ENCODE results near the gene DYNLT2B. TPM values are rescaled to one million over a fixed set of nuclear protein-coding genes. Genes with fewer than 3 reads are reported as not detected.
A peak's percentile ranks its signal among the peaks of the same experiment; 100 is the strongest.

DYNLT2B gene
- total and polyA plus RNA-seq, 2 donors (not counting 3 experiments of a cell fraction or from before 2014, with no cell fraction given): 9.2 to 13.9 TPM

GRCh38 chr3:196268284-196269163, 49.5 kb downstream of the DYNLT2B start:
- no TSS peak for BruUV-seq (replicated peaks)
- Histone ChIP-seq H3K4me3 (replicated peaks in 1 of 3; ENCODE audit: insufficient read depth in 1 of 3, low read depth in 1 of 3, low read length in 3 of 3) (no peak overlapping the region), H3K9me1 (replicated peaks; ENCODE audit: control insufficient read depth, extremely low read depth, insufficient read depth, low read length) (no peaks in the 10 kb centered on the region), H3K36me3 (ENCODE audit: control insufficient read depth in 2 of 2, extremely low read depth in 1 of 2, insufficient read depth in 2 of 2, low read length in 2 of 2) (peaks cover 4 to 10% of the 10 kb centered on the region in 2 experiments), H2AFZ (ENCODE audit: low read depth, low read length) (no peak overlapping the region), H3K9me3 (replicated peaks; ENCODE audit: control insufficient read depth, insufficient read depth, low read length) (no peaks in the 10 kb centered on the region), H3K27ac (ENCODE audit: insufficient read depth, low read depth, low read length) (no peak overlapping the region), H3K4me1 (ENCODE audit: control insufficient read depth, extremely low read depth, insufficient read depth, low read length) (no peaks in the 10 kb centered on the region), H3K27me3 (ENCODE audit: control insufficient read depth in 2 of 2, insufficient read depth in 2 of 2, low read length in 2 of 2) (no peaks in the 10 kb centered on the region), H3K4me2 (ENCODE audit: insufficient read depth, low read length) (no peak overlapping the region), H4K20me1 (replicated peaks; ENCODE audit: control insufficient read depth, extremely low read depth, insufficient read depth, low read length) (no peaks in the 10 kb centered on the region), H3K79me2 (ENCODE audit: control insufficient read depth, insufficient read depth, low read length) (peaks cover 15% of the 10 kb centered on the region), H3K9ac (replicated peaks; ENCODE audit: extremely low read depth, insufficient read depth, low read length) (no peak overlapping the region)
- ChIA-PET CTCF (no interaction called here), POLR2A (no interaction called here)
- TF ChIP-seq GATA2 (IDR thresholded peaks at IDR 0.05; ENCODE audit: insufficient read depth, insufficient read length, low read depth, low read length): no peak
- no peak for TF ChIP-seq MYC (IDR thresholded peaks at IDR 0.05; ENCODE audit: low read depth, low read length)
- TF ChIP-seq EZH2 (IDR thresholded peaks at IDR 0.05; ENCODE audit: borderline replicate concordance, low read depth, low read length, severe bottlenecking): no peak
- TF ChIP-seq POLR2A (IDR thresholded peaks at IDR 0.05; ENCODE audit: low read depth, low read length): no peak
- no peak for TF ChIP-seq JUN (IDR thresholded peaks at IDR 0.05; ENCODE audit: borderline replicate concordance, insufficient read depth, insufficient read length, low read depth)
- TF ChIP-seq POLR2AphosphoS5 (IDR thresholded peaks at IDR 0.05; ENCODE audit: insufficient read depth, low read depth, low read length): no peak
- no peak for TF ChIP-seq FOS (IDR thresholded peaks at IDR 0.05; ENCODE audit: borderline replicate concordance, insufficient read depth, low read length)
- TF ChIP-seq CTCF (IDR thresholded peaks at IDR 0.05; ENCODE audit: extremely low read depth in 1 of 2, insufficient read depth in 1 of 2, low read depth in 1 of 2, low read length in 2 of 2): no peak
- TF ChIP-seq, protein P1, sequence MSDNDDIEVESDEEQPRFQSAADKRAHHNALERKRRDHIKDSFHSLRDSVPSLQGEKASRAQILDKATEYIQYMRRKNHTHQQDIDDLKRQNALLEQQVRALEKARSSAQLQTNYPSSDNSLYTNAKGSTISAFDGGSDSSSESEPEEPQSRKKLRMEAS (IDR thresholded peaks at IDR 0.05; ENCODE audit: insufficient read depth, insufficient read length): no peak
- DNase-seq (ENCODE audit: low read depth, low spot score) (no peak), FAIRE-seq (peak; percentile 67)
- intact Hi-C loops (cut with micrococcal nuclease): no loop called here
- dilution Hi-C loops (cut with MboI; ENCODE audit: extremely low pct_ligation_motif_present, low sequenced_read_pairs): no loop called here
